GM21723 (cell line): ENCODE measurements around the gene SMKR1.
"Not testable (repeated sequence)": the region's sequence is repeated elsewhere in the genome, so short reads cannot be mapped to it uniquely, and the experiment has no call there.

ENCODE experiments used
- ATAC-seq: cut with Tn5 transposase; IDR thresholded peaks from one replicate; pipeline ENCODE4 v1.9.1; 2021; ENCODE audit warnings: mild to moderate bottlenecking, moderate library complexity; ENCODE audit not compliant: unreplicated experiment

SMKR1 gene

GRCh38 chr7:129501760-129502707 is at the start of gene SMKR1:
SMKR1 (plus strand) TSS chr7:129502531; CDS start chr7:129502825, 294 bp downstream.
- ATAC-seq: peak; percentile 89

GRCh38 chr7:129452589-129453231 is 49.6 kb upstream of the SMKR1 start:
- no peak for ATAC-seq

GRCh38 chr7:129453510-129454248 is 48.7 kb upstream of the SMKR1 start:
- ATAC-seq: no peak

- no peak for ATAC-seq
These were observed 48.1 kb upstream of the SMKR1 start for GRCh38 chr7:129454249-129454551.

- no peak for ATAC-seq
These were observed 45.9 kb upstream of the SMKR1 start for GRCh38 chr7:129456421-129456820.

- no peak for ATAC-seq
These were observed 45.2 kb upstream of the SMKR1 start for GRCh38 chr7:129457101-129457500.

GRCh38 chr7:129458171-129458570 is 44.2 kb upstream of the SMKR1 start:
- no peak for ATAC-seq

- no peak for ATAC-seq
These were observed 40.5 kb upstream of the SMKR1 start for GRCh38 chr7:129461809-129462208.

GRCh38 chr7:129462420-129462819 is 39.9 kb upstream of the SMKR1 start:
- ATAC-seq: no peak

GRCh38 chr7:129464194-129464593 is 38.1 kb upstream of the SMKR1 start:
- ATAC-seq: no peak

GRCh38 chr7:129465080-129465479 is 37.3 kb upstream of the SMKR1 start:
- ATAC-seq: no peak

GRCh38 chr7:129466796-129467195 is 35.5 kb upstream of the SMKR1 start:
- no peak for ATAC-seq

- no peak for ATAC-seq
These were observed 34.2 kb upstream of the SMKR1 start for GRCh38 chr7:129468087-129468486.

GRCh38 chr7:129468547-129468946 is 33.8 kb upstream of the SMKR1 start:
- peak; percentile 75 for ATAC-seq

GRCh38 chr7:129469930-129470329 is 32.4 kb upstream of the SMKR1 start:
- no peak for ATAC-seq

- ATAC-seq: no peak
These were observed 31.9 kb upstream of the SMKR1 start for GRCh38 chr7:129470411-129470810.

- ATAC-seq: no peak
These were observed 30.9 kb upstream of the SMKR1 start for GRCh38 chr7:129471402-129471827.

- not testable (repeated sequence) for ATAC-seq
These were observed 26.4 kb upstream of the SMKR1 start for GRCh38 chr7:129475931-129476330.

GRCh38 chr7:129476398-129476797 is 25.9 kb upstream of the SMKR1 start:
- ATAC-seq: not testable (repeated sequence)

GRCh38 chr7:129479831-129480230 is 22.5 kb upstream of the SMKR1 start:
- no peak for ATAC-seq

- no peak for ATAC-seq
These were observed 21.5 kb upstream of the SMKR1 start for GRCh38 chr7:129480674-129481363.
